ENCODE results near the gene TAS2R10.

TAS2R10 gene

DNA sequence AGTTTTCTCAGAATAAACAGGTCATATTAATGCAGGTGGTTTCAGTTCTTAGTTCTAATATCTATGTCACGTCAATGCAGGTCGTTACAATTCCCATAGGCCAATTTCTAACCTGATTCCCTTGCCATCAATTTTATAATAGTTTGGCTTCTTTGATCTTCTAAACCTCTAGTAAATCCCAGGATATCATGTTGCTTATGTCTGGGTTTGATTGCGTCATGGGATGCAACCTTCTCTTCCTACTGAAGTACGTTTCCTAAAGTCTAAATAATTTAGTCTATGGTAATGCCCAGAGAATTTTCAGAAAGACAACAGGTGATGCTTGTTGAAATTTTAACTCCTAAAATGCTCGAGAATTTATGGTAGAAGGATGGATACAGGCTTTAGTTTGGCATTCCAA lies 42.9 kb downstream of the TAS2R10 start:
- DNase-seq (ENCODE audit: low read depth) = no peak
- TF ChIP-seq CTCF (conservative IDR thresholded peaks at IDR 0.05; ENCODE audit: low read depth, low read length) = no peak
- no peak overlapping the region for H3K4me3 ChIP-seq (ENCODE audit: low read length)

- H3K4me3 ChIP-seq (ENCODE audit: low read length) = no peak overlapping the region
- no peak for TF ChIP-seq CTCF (conservative IDR thresholded peaks at IDR 0.05; ENCODE audit: low read depth, low read length)
- DNase-seq (ENCODE audit: low read depth) = no peak
These were observed 47.1 kb downstream of the TAS2R10 start for GRCh38 chr12:10779103-10779502.
